HFFc6 (cell line): Measurements from ENCODE around the gene WASF3. TPM values are rescaled to one million over a fixed set of nuclear protein-coding genes. Genes with fewer than 3 reads are reported as not detected.

Experiments used
- DNase-seq: peaks from one replicate; pipeline ENCODE4 v3.0.0-alpha.2; 2018
- H3K27ac Mint-ChIP-seq: 2 replicates; pipeline ENCODE4 v1.8.0; 2020; ENCODE audit warnings: mild to moderate bottlenecking, mixed read lengths
- H3K27me3 Mint-ChIP-seq: 2 replicates; pipeline ENCODE4 v1.8.0; 2021; ENCODE audit warnings: mild to moderate bottlenecking, moderate library complexity, mixed read lengths; ENCODE audit not compliant: insufficient read depth
- H3K36me3 Mint-ChIP-seq: 2 replicates; pipeline ENCODE4 v1.8.0; 2021; ENCODE audit warnings: low read depth, mixed read lengths
- H3K4me1 Mint-ChIP-seq: 2 replicates; pipeline ENCODE4 v1.8.0; 2020; ENCODE audit warnings: low read depth, mixed read lengths
- H3K4me3 Mint-ChIP-seq: 2 replicates; pipeline ENCODE4 v1.8.0; 2020; ENCODE audit warnings: mild to moderate bottlenecking, moderate library complexity, mixed read lengths
- H3K9me3 Mint-ChIP-seq: 2 replicates; pipeline ENCODE4 v1.8.0; 2020; ENCODE audit warnings: mild to moderate bottlenecking, mixed read lengths
- total RNA-seq, 6 experiments: library from RNA; stranded (reverse); fragmentation: NEBNext Ultra II Directional; extraction: Animal tissue kit (Norgen Biotek cat#: 25700); gene quantifications; 2 replicates in 1 of 6; 3 replicates in 5 of 6; pipeline ENCODE4 v1.2.3, GENCODE V29; 2021
- TF ChIP-seq, protein P1 (sequence below): fragments of 200-600 bp; sonication (generic); IDR thresholded peaks from 2 replicates; pipeline ENCODE4 v1.5.0; 2021; ENCODE audit warnings: antibody characterized with exemption, mild to moderate bottlenecking

The WASF3 gene
- total RNA-seq, 6 experiments from 2014 or later, result 26.4 to 32.9 (median 28.2) TPM

DNA sequence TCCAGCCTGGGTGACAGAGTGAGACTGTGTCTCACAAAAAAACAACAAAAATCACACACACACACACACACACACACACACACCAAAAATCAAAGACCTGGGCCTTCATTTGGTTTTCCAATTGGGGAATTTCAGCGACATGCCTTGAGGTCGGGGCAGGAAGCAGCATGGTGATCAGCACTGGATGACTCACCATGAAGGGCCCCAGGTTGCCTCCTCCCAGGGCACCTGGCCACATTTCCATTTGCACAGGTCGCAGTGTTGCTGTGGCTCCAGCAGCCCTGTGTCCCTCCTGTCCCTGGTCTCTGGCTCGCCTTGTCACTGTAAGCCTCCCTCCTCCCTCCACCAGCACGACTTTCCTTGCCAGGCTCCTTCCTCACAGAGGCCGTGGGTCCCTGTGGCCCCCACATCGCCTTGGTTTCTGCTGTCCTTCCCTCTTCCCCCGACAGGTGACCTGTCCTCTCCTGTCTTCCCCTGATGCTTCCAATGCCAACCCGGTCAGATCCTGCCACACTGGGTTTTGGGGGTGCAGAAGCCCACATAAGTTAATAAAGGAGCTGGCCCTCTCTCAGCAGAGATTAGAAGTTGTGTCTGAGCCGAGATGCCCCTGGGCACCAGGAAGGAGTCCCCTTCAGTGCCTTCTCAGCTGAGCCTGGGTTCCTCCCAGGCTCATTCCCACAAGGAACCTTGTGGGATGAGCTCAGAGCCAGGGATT lies 136.4 kb downstream of the WASF3 start:
- peaks cover 25% of the 10 kb centered on the region for H3K4me1 Mint-ChIP-seq
- H3K4me3 Mint-ChIP-seq, result no peak overlapping the region
- H3K27ac Mint-ChIP-seq, result no peak overlapping the region
- peaks cover 6% of the 10 kb centered on the region for H3K27me3 Mint-ChIP-seq
- no peak for DNase-seq
- TF ChIP-seq, protein P1, sequence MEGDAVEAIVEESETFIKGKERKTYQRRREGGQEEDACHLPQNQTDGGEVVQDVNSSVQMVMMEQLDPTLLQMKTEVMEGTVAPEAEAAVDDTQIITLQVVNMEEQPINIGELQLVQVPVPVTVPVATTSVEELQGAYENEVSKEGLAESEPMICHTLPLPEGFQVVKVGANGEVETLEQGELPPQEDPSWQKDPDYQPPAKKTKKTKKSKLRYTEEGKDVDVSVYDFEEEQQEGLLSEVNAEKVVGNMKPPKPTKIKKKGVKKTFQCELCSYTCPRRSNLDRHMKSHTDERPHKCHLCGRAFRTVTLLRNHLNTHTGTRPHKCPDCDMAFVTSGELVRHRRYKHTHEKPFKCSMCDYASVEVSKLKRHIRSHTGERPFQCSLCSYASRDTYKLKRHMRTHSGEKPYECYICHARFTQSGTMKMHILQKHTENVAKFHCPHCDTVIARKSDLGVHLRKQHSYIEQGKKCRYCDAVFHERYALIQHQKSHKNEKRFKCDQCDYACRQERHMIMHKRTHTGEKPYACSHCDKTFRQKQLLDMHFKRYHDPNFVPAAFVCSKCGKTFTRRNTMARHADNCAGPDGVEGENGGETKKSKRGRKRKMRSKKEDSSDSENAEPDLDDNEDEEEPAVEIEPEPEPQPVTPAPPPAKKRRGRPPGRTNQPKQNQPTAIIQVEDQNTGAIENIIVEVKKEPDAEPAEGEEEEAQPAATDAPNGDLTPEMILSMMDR, result no peak
- H3K9me3 Mint-ChIP-seq, result peaks cover 9% of the 10 kb centered on the region; the same call in 1 of the 2 replicates
- H3K36me3 Mint-ChIP-seq, result peaks cover 42% of the 10 kb centered on the region

DNA sequence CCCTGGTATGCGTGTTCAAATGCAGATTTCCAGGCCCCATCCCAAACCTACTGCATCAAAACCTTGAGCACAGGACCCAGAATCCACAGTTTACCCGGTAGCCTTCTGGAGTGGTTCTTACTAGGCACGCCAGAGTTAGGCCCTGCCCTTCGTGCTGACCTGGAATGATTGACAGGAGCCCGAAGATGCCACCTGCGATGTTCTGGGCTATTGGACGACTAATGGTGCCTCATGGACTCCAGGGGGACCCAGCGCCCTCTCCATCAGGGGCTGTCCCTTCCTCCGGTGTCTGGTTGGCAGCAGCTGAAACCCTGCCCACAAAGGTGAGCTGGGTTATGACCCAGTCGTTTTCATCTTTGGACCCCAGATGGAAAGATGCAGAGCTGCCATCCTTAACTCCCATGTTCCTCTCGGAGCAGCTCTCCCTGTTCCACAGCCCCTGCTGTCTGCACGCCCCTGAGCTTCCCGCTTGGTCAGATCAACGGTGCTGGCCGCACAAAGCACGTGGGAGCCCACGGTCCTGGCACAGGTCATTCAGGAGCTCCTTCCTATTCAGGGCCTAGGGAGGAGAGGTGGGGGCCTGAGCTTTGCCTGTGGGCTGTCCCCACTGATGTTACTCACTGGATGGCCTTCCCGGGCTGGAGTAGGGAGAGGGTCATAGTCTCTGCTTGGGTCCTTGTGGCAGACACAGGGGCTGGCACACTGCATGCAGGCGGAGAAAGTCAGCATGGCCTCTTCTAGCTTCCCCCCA lies 137.3 kb downstream of the WASF3 start:
- Mint-ChIP-seq H3K36me3 (peaks cover 33% of the 10 kb centered on the region), H3K27me3 (peaks cover 6% of the 10 kb centered on the region), H3K27ac (no peak overlapping the region), H3K4me1 (peaks cover 21% of the 10 kb centered on the region), H3K4me3 (no peak overlapping the region), H3K9me3 (peaks cover 4% of the 10 kb centered on the region; the same call in 1 of the 2 replicates)
- no peak for DNase-seq
- TF ChIP-seq, protein P1, result no peak

DNA sequence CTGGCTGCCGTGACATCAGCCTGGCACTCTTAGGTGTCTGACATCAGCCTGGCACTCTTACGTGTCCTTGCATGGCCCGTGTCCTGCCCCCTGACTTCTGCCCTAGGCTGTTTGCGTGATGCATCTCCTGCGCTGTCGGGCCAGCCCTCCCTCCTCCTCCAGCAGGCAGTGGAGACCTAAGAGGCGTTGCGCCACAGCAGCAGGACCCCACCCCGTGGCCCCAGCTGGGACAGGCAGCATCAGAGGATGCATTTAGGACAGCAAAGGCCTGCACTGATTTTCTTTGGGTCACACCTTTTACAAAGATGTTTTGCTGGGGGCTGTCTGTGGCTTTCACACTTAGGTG lies 137.8 kb downstream of the WASF3 start:
- Mint-ChIP-seq H3K36me3 (peaks cover 27% of the 10 kb centered on the region), H3K27ac (no peak overlapping the region), H3K4me3 (no peak overlapping the region), H3K27me3 (peaks cover 6% of the 10 kb centered on the region), H3K9me3 (no peaks in the 10 kb centered on the region), H3K4me1 (peaks cover 21% of the 10 kb centered on the region)
- no peak for DNase-seq
- TF ChIP-seq, protein P1, result no peak

DNA sequence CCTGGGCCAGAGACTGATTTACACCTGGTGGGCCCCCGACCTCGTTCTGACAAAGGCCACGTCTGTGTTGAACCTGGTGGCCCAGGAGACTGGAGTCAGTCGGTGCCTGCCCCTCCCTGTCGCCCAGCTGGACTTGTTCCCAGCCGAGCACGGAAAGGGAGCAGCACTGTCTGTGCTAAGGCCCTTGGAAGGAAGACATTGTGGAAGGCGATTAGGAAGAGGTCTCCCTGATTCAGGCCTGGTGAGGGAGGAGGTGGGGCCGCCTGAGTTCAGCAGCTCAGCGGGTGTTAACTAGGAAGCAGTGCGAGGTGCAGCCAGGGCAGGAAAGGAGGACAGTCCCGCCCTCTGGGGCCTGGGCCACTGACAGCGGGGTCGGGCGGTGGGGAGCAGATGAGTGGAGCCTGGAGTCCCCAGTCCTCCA lies 138.4 kb downstream of the WASF3 start:
- no peak overlapping the region for H3K27ac Mint-ChIP-seq
- peaks cover 6% of the 10 kb centered on the region for H3K27me3 Mint-ChIP-seq
- H3K4me3 Mint-ChIP-seq, result no peak overlapping the region
- H3K36me3 Mint-ChIP-seq, result peaks cover 22% of the 10 kb centered on the region
- H3K4me1 Mint-ChIP-seq, result peaks cover 21% of the 10 kb centered on the region
- H3K9me3 Mint-ChIP-seq, result no peaks in the 10 kb centered on the region
- no peak for DNase-seq
- TF ChIP-seq, protein P1, result no peak

DNA sequence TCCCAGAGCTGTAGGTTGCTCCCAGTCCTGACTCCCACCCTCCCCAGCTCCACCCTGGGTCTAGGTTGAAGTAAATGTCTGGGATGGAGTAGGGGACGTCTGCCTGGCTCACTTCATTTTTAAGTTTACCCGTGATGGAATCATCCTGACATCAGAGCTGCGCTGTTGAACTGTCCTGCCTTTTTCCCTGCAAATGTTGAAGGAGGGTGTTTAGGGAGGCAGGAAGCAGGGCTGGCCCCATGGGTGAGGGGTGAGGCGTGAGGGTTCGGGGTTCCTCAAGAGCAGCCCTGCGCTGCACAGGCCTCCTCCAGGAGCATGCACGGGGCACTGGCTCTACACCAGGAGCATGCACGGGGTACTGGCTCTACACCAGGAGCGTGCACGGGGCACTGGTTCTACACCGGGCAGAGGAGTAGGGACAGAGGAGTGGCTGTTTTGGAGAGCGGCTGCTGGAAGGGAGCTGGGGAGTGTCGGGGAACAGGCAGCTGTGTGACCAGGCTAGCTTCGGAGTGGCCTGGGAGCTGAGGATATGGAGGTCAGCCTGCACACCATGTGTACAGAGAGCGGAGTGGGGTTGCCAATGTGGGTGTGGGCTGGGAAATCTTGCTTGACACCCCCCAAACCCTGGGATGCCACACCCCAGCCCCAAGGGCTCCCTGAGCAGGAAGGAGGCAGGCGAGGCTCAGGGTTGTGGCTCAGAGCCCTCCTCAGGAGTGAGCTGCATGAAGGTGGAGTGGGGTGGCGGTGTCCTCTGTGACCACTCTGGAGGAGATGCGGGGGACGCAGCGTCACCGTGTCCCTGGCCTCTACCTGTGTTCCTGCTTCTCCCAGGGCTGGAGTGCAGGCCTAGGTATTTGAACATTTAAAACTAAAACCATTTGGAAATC lies 139.8 kb downstream of the WASF3 start:
- TF ChIP-seq, protein P1, result no peak
- Mint-ChIP-seq H3K27ac (no peak overlapping the region), H3K4me3 (no peak overlapping the region; the same call in 1 of the 2 replicates), H3K4me1 (peaks cover 21% of the 10 kb centered on the region), H3K36me3 (peaks cover 14% of the 10 kb centered on the region; the same call in 1 of the 2 replicates), H3K27me3 (peaks cover 6% of the 10 kb centered on the region), H3K9me3 (no peaks in the 10 kb centered on the region)
- DNase-seq, result no peak
